Mucosa of descending colon (tissue), 3 donors: ENCODE results near the gene SPOPL. TPM values are rescaled to one million over a fixed set of nuclear protein-coding genes. Genes with fewer than 3 reads are reported as not detected.
"Not testable (repeated sequence)": the region's sequence is repeated elsewhere in the genome, so short reads cannot be mapped to it uniquely, and the experiment has no call there.

ENCODE experiments used
- ATAC-seq: fragments of 200-7000 bp; cut with Tn5 transposase; one replicate; pipeline ENCODE4 v1.9.1; 2020; ENCODE audit warnings: mild to moderate bottlenecking, moderate library complexity
- DNase-seq, 3 donors: peaks; one replicate each; pipeline ENCODE4 v3.0.0-alpha.2; 2020
- H3K36me3 ChIP-seq: fragments of 200-600 bp; one replicate; pipeline ENCODE4 v1.8.0; 2021; ENCODE audit warnings: low read depth, mild to moderate bottlenecking
- H3K4me1 ChIP-seq: fragments of 200-600 bp; one replicate; pipeline ENCODE4 v1.8.0; 2021; ENCODE audit warnings: low read depth, mild to moderate bottlenecking
- H3K4me3 ChIP-seq: fragments of 200-600 bp; one replicate; pipeline ENCODE4 v1.8.0; 2021; ENCODE audit warnings: mild to moderate bottlenecking
- H3K9me3 ChIP-seq: fragments of 200-600 bp; one replicate; pipeline ENCODE4 v1.8.0; 2021; ENCODE audit warnings: mild to moderate bottlenecking
- CTCF ChIP-seq: fragments of 200-600 bp; IDR thresholded peaks from one replicate; pipeline ENCODE4 v1.8.0; 2022; ENCODE audit warnings: antibody characterized with exemption, mild to moderate bottlenecking
- intact Hi-C, 2 donors: fragments of 100-400 bp; cut with DNase I in 1 of 2; cut with micrococcal nuclease in 1 of 2; formaldehyde crosslinking; loops; one replicate each; pipeline versions ENCODE4 v1.11.0 to v1.11.1; 2022; cut with DNase I, micrococcal nuclease
- total RNA-seq, 3 donors: library from RNA; stranded (reverse); fragmentation: NEBNext Ultra II Directional in 2 of 3; extraction: Animal tissue kit (Norgen Biotek cat#: 25700) in 2 of 3; gene quantifications; one replicate each; pipeline versions ENCODE4 v1.2.1 to v1.2.4, GENCODE V29; 2021 to 2023
- donor health status: DM: no; HTN: no; CAD: no; lungs with moderate emphysema.
- donor health status: DM: no; HTN: no; CAD: no.
- donor health status: DM: no; HTN: yes; CAD: no.

Gene SPOPL
- total RNA-seq, 3 donors from 2014 or later, result 28.3 to 45.5 (median 33.2) TPM

GRCh38 chr2:138455691-138456090 is 45.9 kb upstream of the SPOPL start:
- no peak for DNase-seq
- Histone ChIP-seq H3K9me3 (no peaks in the 10 kb centered on the region), H3K4me3 (no peak overlapping the region), H3K36me3 (no peaks in the 10 kb centered on the region), H3K4me1 (no peaks in the 10 kb centered on the region)
- no peak for TF ChIP-seq CTCF
- no peak for ATAC-seq
- intact Hi-C loops, result no loop called here

DNA sequence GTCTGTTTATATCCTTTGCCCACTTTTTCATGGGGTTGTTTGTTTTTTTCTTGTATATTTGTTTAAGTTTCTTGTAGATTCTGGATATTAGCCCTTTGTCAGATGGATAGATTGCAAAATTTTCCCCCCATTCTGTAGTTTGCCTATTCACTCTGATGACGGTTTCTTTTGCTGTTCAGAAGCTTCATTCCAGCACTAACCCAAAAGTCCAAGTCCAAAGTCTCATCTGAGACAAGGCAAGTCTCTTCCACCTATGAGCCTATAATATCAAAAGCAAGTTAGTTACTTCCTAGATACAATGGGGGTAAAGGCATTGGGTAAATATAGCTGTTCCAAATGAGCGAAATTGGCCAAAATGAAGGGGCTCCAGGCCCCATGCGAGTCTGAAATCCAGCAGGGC is 38.9 kb upstream of the SPOPL start:
- H3K9me3 ChIP-seq, ATAC-seq, H3K4me3 ChIP-seq, intact Hi-C loops, H3K4me1 ChIP-seq, H3K36me3 ChIP-seq, DNase-seq: not testable (repeated sequence)

DNA sequence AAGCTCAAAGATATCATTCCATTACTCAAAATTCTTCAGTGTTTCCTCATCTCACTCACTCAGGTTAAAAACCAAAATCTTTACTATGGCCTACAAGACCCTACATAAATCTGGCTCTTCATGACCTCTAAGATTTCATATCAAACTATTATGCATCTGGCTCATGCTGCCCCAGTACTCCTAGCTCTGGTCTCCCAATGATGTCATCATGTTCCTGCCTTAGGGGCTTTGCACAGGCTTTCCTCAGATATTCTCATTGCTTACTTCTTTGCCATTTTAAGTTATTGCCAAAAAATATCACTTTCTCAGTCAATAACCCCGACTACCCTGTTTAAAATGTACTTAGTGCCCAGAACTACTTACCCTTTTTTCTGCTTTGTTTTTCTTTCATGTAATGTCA is 33.0 kb upstream of the SPOPL start:
- DNase-seq (no peak), ATAC-seq (no peak)
- Histone ChIP-seq H3K36me3 (no peaks in the 10 kb centered on the region), H3K4me1 (no peaks in the 10 kb centered on the region), H3K4me3 (no peak overlapping the region), H3K9me3 (no peaks in the 10 kb centered on the region)
- intact Hi-C loops, result no loop called here
- no peak for TF ChIP-seq CTCF

DNA sequence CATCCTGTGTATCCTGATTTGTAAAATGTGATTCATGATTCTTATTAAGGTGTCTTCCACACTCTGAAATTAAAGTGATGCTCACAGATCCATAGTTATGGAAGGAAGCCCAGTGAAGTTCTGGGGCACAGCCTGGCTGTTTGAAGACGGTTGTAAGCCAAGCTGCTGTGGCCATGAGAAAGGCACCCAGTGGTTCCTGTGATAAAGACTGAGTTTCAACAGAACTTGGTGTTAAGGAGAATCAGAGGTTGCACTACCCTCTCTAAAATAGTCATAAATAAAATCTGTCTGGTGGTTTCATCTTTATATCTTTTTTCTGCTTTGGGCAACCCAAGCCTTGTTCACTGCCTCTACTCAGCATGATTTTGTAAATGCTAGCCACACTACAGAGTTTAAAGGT is 32.2 kb upstream of the SPOPL start:
- no peaks in the 10 kb centered on the region for H3K9me3 ChIP-seq
- H3K4me3 ChIP-seq, result no peak overlapping the region
- no peaks in the 10 kb centered on the region for H3K36me3 ChIP-seq
- ATAC-seq, result no peak
- no peaks in the 10 kb centered on the region for H3K4me1 ChIP-seq
- TF ChIP-seq CTCF, result no peak
- intact Hi-C loops, result no loop called here
- no peak for DNase-seq

DNA sequence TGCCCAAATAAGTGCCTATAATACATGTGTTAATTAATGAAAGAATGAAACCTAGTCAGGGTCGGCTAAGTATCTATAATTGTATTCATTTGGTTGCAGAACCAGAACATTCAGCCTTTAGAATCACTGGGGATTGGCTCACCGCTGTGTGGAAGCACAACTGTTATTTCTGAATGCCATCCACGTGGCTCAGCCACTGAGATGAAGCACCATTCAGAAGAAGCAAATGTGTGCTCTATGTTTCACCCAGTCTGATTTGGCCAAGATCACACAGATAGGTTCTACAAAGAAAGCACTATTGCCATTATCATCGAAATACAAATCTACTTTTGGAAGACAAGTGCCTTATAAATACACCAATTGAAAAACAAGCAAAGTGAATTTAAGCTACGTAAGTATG is 30.6 kb upstream of the SPOPL start:
- Histone ChIP-seq H3K4me1 (no peaks in the 10 kb centered on the region), H3K4me3 (no peak overlapping the region), H3K36me3 (no peaks in the 10 kb centered on the region), H3K9me3 (no peaks in the 10 kb centered on the region)
- intact Hi-C loops, result no loop called here
- DNase-seq, result no peak
- no peak for ATAC-seq
- no peak for TF ChIP-seq CTCF

GRCh38 chr2:138474100-138474825 is 27.3 kb upstream of the SPOPL start:
- ATAC-seq (no peak), DNase-seq (no peak)
- intact Hi-C loops, result no loop called here
- Histone ChIP-seq H3K36me3 (no peaks in the 10 kb centered on the region), H3K4me3 (no peak overlapping the region), H3K4me1 (no peaks in the 10 kb centered on the region), H3K9me3 (no peaks in the 10 kb centered on the region)
- no peak for TF ChIP-seq CTCF
